Sigmoid colon (tissue), 4 donors: ENCODE data around the gene ARL5B.
A peak's percentile ranks its signal among the peaks of the same experiment; 100 is the strongest.

Source experiments
- POLR2AphosphoS5 ChIP-seq, 4 donors: sonication (generic); formaldehyde crosslinking; IDR thresholded peaks; one replicate each; pipeline ENCODE4 v1.6.1; 2017; ENCODE audit warnings: antibody characterized with exemption in 4 of 4
- TF ChIP-seq, protein P1 (sequence below), 4 experiments: fragments of 450-650 bp in 3 of 4; fragments of 200-600 bp in 1 of 4; IDR thresholded peaks; one replicate each; pipeline ENCODE4 v1.5.1; 2016 to 2019; ENCODE audit warnings: antibody characterized with exemption in 4 of 4, mild to moderate bottlenecking in 3 of 4, moderate library complexity in 2 of 4

DNA sequence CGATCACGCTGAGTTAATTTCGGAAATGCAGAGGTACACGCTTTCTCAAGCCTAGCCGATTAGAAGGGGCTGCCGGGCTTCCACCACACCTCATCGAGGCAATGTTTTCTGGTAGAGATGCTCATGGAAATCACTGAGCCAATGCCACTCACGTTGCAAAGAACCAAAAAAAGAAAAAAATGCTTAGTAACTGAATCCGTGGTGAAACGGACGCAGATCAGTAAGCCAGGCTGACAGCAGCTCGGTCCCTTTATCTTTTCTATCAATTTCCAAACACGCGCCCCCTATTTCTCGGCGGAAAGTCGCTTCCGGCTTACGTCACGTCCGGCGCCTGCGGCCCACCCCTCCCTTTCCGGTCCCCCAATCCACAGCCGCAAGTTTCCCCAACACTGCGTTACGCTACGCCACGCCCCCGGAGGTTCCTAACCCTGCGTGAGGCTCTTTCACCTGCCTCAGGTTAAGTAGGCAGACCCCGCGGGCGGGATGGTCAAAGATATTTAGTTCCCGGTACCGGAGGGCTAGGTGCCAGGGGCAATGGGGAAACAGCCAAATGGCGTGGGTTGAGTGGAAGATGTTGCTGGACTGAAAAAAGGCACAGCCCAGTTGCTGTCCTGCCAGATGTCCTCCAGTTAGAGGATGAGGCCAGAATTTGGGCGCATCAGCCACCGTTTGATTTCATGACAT is 7.8 kb upstream of the ARL5B start, which contains the start of gene NSUN6:
- peak; percentile 88 to 91 (median 88) for TF ChIP-seq POLR2AphosphoS5 (IDR thresholded peaks at IDR 0.05)
- TF ChIP-seq, protein P1, sequence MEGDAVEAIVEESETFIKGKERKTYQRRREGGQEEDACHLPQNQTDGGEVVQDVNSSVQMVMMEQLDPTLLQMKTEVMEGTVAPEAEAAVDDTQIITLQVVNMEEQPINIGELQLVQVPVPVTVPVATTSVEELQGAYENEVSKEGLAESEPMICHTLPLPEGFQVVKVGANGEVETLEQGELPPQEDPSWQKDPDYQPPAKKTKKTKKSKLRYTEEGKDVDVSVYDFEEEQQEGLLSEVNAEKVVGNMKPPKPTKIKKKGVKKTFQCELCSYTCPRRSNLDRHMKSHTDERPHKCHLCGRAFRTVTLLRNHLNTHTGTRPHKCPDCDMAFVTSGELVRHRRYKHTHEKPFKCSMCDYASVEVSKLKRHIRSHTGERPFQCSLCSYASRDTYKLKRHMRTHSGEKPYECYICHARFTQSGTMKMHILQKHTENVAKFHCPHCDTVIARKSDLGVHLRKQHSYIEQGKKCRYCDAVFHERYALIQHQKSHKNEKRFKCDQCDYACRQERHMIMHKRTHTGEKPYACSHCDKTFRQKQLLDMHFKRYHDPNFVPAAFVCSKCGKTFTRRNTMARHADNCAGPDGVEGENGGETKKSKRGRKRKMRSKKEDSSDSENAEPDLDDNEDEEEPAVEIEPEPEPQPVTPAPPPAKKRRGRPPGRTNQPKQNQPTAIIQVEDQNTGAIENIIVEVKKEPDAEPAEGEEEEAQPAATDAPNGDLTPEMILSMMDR (IDR thresholded peaks at IDR 0.05), result no peak
